Prostate gland (tissue), 2 donors: ENCODE measurements around the gene PHLPP1. TPM values are rescaled to one million over a fixed set of nuclear protein-coding genes. Genes with fewer than 3 reads are reported as not detected.

ENCODE experiments used
- DNase-seq: peaks from one replicate; pipeline ENCODE4 v3.0.0-alpha.2; 2019; ENCODE audit warnings: low spot score
- H3K27ac ChIP-seq, 2 donors: fragments of 200-600 bp; sonication (generic); 2 replicates each; pipeline ENCODE4 v1.5.1; 2017 to 2019
- H3K27me3 ChIP-seq: fragments of 200-600 bp; sonication (generic); replicated peaks from 2 replicates; pipeline ENCODE4 v1.5.1; 2019; ENCODE audit not compliant: insufficient read depth
- H3K36me3 ChIP-seq, 2 donors: fragments of 200-600 bp; sonication (generic); 1 replicate in 1 of 2; 2 replicates in 1 of 2; pipeline versions ENCODE4 v1.5.1 to v1.8.1; 2017 to 2019
- H3K4me1 ChIP-seq: fragments of 200-600 bp; sonication (generic); replicated peaks from 2 replicates; pipeline ENCODE4 v1.5.1; 2019
- H3K4me3 ChIP-seq, 2 donors: fragments of 200-600 bp; sonication (generic); 2 replicates each; pipeline ENCODE4 v1.5.1; 2017 to 2019
- H3K9me3 ChIP-seq: fragments of 200-600 bp; sonication (generic); 2 replicates; pipeline ENCODE4 v1.5.1; 2017
- CTCF ChIP-seq, 4 experiments: fragments of 200-600 bp in 2 of 4; fragments of 450-650 bp in 2 of 4; sonication (generic) in 2 of 4; IDR thresholded peaks; 1 replicate in 3 of 4; 2 replicates in 1 of 4; pipeline ENCODE4 v1.5.1; 2016 to 2019; ENCODE audit warnings: antibody characterized with exemption in 4 of 4, mild to moderate bottlenecking in 2 of 4, moderate library complexity in 2 of 4
- POLR2A ChIP-seq: fragments of 450-650 bp; IDR thresholded peaks from one replicate; pipeline ENCODE4 v1.6.1; 2016; ENCODE audit warnings: antibody characterized with exemption, mild to moderate bottlenecking
- POLR2AphosphoS5 ChIP-seq: sonication (generic); formaldehyde crosslinking; IDR thresholded peaks from one replicate; pipeline ENCODE4 v1.6.1; 2017; ENCODE audit warnings: antibody characterized with exemption
- WGBS: methylation state at CpG from one replicate; pipeline ENCODE4 v1.1.5; 2018; 5-methylcytosine and 5-hydroxymethylcytosine counted together
- intact Hi-C: fragments of 100-400 bp; cut with DNase I; formaldehyde crosslinking; loops from one replicate; pipeline ENCODE4 v1.14.2; 2022
- total RNA-seq, 2 donors: library from RNA; depleted of rRNA; stranded (reverse); fragments of >200 nt; gene quantifications; one replicate each; pipeline ENCODE4 v1.1.0, GENCODE V29; 2016

The PHLPP1 gene
- total RNA-seq, 2 donors from 2014 or later = 16.8 to 44.1 TPM

GRCh38 chr18:62875323-62875722 is 160.0 kb downstream of the PHLPP1 start:
- Histone ChIP-seq H3K4me1 (no peaks in the 10 kb centered on the region), H3K27ac (no peak overlapping the region), H3K36me3 (no peaks in the 10 kb centered on the region), H3K9me3 (no peaks in the 10 kb centered on the region), H3K4me3 (no peak overlapping the region), H3K27me3 (no peaks in the 10 kb centered on the region)
- DNase-seq = no peak
- TF ChIP-seq POLR2AphosphoS5 = no peak
- TF ChIP-seq POLR2A = no peak
- TF ChIP-seq CTCF (IDR thresholded peaks at IDR 0.05) = no peak
- 74% methylated on average over 3 of the region's 3 CpGs for WGBS
- intact Hi-C loops = no loop called here

GRCh38 chr18:62876111-62876510 is 160.8 kb downstream of the PHLPP1 start:
- no peak for TF ChIP-seq POLR2AphosphoS5
- TF ChIP-seq POLR2A = no peak
- TF ChIP-seq CTCF (IDR thresholded peaks at IDR 0.05) = no peak
- DNase-seq = no peak
- no peaks in the 10 kb centered on the region for H3K4me1 ChIP-seq
- no peak overlapping the region for H3K4me3 ChIP-seq
- no peaks in the 10 kb centered on the region for H3K27me3 ChIP-seq
- no peaks in the 10 kb centered on the region for H3K36me3 ChIP-seq
- H3K27ac ChIP-seq = no peak overlapping the region
- no peaks in the 10 kb centered on the region for H3K9me3 ChIP-seq
- intact Hi-C loops = no loop called here
- WGBS = 96% methylated on average over 4 of the region's 4 CpGs

- no peak for DNase-seq
- Histone ChIP-seq H3K36me3 (no peaks in the 10 kb centered on the region), H3K4me3 (no peak overlapping the region), H3K9me3 (no peaks in the 10 kb centered on the region), H3K4me1 (no peaks in the 10 kb centered on the region), H3K27me3 (no peaks in the 10 kb centered on the region), H3K27ac (no peak overlapping the region)
- WGBS = 95% methylated on average over 3 of the region's 3 CpGs
- no peak for TF ChIP-seq POLR2A
- no peak for TF ChIP-seq CTCF (IDR thresholded peaks at IDR 0.05)
- no peak for TF ChIP-seq POLR2AphosphoS5
- intact Hi-C loops = no loop called here
Observed at GRCh38 chr18:62876828-62877227, 161.5 kb downstream of the PHLPP1 start.

- TF ChIP-seq CTCF (IDR thresholded peaks at IDR 0.05) (no peak), POLR2AphosphoS5 (no peak), POLR2A (no peak)
- no peaks in the 10 kb centered on the region for H3K36me3 ChIP-seq
- no peak overlapping the region for H3K4me3 ChIP-seq
- no peak for DNase-seq
- H3K4me1 ChIP-seq = no peaks in the 10 kb centered on the region
- H3K27ac ChIP-seq = no peak overlapping the region
- 36% methylated on average over 6 of the region's 6 CpGs for WGBS
- H3K27me3 ChIP-seq = no peaks in the 10 kb centered on the region
- intact Hi-C loops = loop anchor here (2.0 kb wide), 1 partner anchor 19 kb away; no protein-coding TSS in a partner anchor
- no peaks in the 10 kb centered on the region for H3K9me3 ChIP-seq
Observed at GRCh38 chr18:62877411-62878221, 162.3 kb downstream of the PHLPP1 start.

GRCh38 chr18:62878305-62878704 is 163.0 kb downstream of the PHLPP1 start:
- Histone ChIP-seq H3K4me3 (no peak overlapping the region), H3K9me3 (no peaks in the 10 kb centered on the region), H3K4me1 (no peaks in the 10 kb centered on the region), H3K27me3 (no peaks in the 10 kb centered on the region), H3K27ac (no peak overlapping the region), H3K36me3 (no peaks in the 10 kb centered on the region)
- no peak for TF ChIP-seq POLR2AphosphoS5
- TF ChIP-seq POLR2A = no peak
- no peak for TF ChIP-seq CTCF (IDR thresholded peaks at IDR 0.05)
- no peak for DNase-seq
- 88% methylated on average over 3 of the region's 3 CpGs for WGBS
- intact Hi-C loops = loop anchor here (2.0 kb wide), 1 partner anchor 20 kb away; no protein-coding TSS in a partner anchor
